Measurements from ENCODE around the gene IGFBP1. TPM values are rescaled to one million over a fixed set of nuclear protein-coding genes. Genes with fewer than 3 reads are reported as not detected.

The IGFBP1 gene
- total and polyA plus RNA-seq, 2 donors (not counting 1 experiment from before 2014, with no cell fraction given): not detected

- no peaks in the 10 kb centered on the region for H3K79me2 ChIP-seq (ENCODE audit: control insufficient read depth, insufficient read depth, low read length)
- H3K4me3 Mint-ChIP-seq: no peak overlapping the region
- ATAC-seq (ENCODE audit: low read depth): no peak
- H3K9me3 Mint-ChIP-seq (ENCODE audit: insufficient read depth): peaks cover 7% of the 10 kb centered on the region
- POLR2A ChIA-PET: no interaction called here
- intact Hi-C loops (cut with micrococcal nuclease): no loop called here
- H3K27ac ChIP-seq (ENCODE audit: low read length in 2 of 2): no peak overlapping the region
- H3K9ac ChIP-seq (ENCODE audit: low read length): no peak overlapping the region
- TF ChIP-seq EZH2 (IDR thresholded peaks at IDR 0.05; ENCODE audit: borderline replicate concordance, insufficient read depth, low read depth, low read length, poor library complexity, severe bottlenecking) (no peak), CTCF (IDR thresholded peaks at IDR 0.05) (no peak)
- 95% methylated on average over 6 of the region's 9 CpGs for WGBS (ENCODE audit: insufficient coverage)
- no peak overlapping the region for H2AFZ ChIP-seq (ENCODE audit: insufficient read depth, low read depth, low read length, poor library complexity, severe bottlenecking)
- H3K4me2 ChIP-seq (replicated peaks; ENCODE audit: low read depth, low read length, poor library complexity, severe bottlenecking): no peak overlapping the region
- H3K27ac Mint-ChIP-seq: no peak overlapping the region
- DNase-seq: no peak
- CTCF ChIA-PET: interaction anchor here (1.0 kb wide), 1 partner anchor 9 kb away, joined by 3 read pairs; no protein-coding TSS in a partner anchor
- H4K20me1 ChIP-seq (ENCODE audit: control insufficient read depth, insufficient read depth, low read length, poor library complexity, severe bottlenecking): no peaks in the 10 kb centered on the region
- H3K9me3 ChIP-seq (ENCODE audit: control extremely low read depth in 1 of 3, control insufficient read depth in 2 of 3, insufficient read depth in 1 of 3, low read length in 2 of 3): peaks cover 0 to 17% (median 11%) of the 10 kb centered on the region in 3 donors
- no peak overlapping the region for H3K4me3 ChIP-seq (ENCODE audit: control extremely low read depth in 1 of 5, extremely low read depth in 1 of 5, insufficient read depth in 1 of 5, low read depth in 2 of 5, low read length in 4 of 5)
- H3K36me3 ChIP-seq (replicated peaks in 1 of 2; ENCODE audit: control extremely low read depth in 1 of 2, control insufficient read depth in 1 of 2, extremely low read depth in 1 of 2, insufficient read depth in 2 of 2, low read length in 1 of 2): no peaks in the 10 kb centered on the region
- H3K27me3 ChIP-seq (replicated peaks in 1 of 4; ENCODE audit: control extremely low read depth in 1 of 4, control insufficient read depth in 3 of 4, insufficient read depth in 4 of 4, low read length in 3 of 4): peaks cover 0 to 2% (median 0%) of the 10 kb centered on the region in 4 experiments
- no peaks in the 10 kb centered on the region for H3K4me1 ChIP-seq (ENCODE audit: control insufficient read depth in 2 of 2, insufficient read depth in 2 of 2, low read length in 2 of 2)
- no peaks in the 10 kb centered on the region for H3K4me1 Mint-ChIP-seq
- peaks cover 35% of the 10 kb centered on the region for H3K27me3 Mint-ChIP-seq
These were observed 7.0 kb upstream of the IGFBP1 start for GRCh38 chr7:45881280-45881758.

- DNase-seq (no peak), ATAC-seq (ENCODE audit: low read depth) (no peak)
- peaks cover 7% of the 10 kb centered on the region for H3K9me3 Mint-ChIP-seq (ENCODE audit: insufficient read depth)
- no peak overlapping the region for H3K27ac Mint-ChIP-seq
- Histone ChIP-seq H3K36me3 (replicated peaks in 1 of 2; ENCODE audit: control extremely low read depth in 1 of 2, control insufficient read depth in 1 of 2, extremely low read depth in 1 of 2, insufficient read depth in 2 of 2, low read length in 1 of 2) (no peaks in the 10 kb centered on the region), H2AFZ (ENCODE audit: insufficient read depth, low read depth, low read length, poor library complexity, severe bottlenecking) (no peak overlapping the region), H4K20me1 (ENCODE audit: control insufficient read depth, insufficient read depth, low read length, poor library complexity, severe bottlenecking) (no peaks in the 10 kb centered on the region), H3K4me1 (ENCODE audit: control insufficient read depth in 2 of 2, insufficient read depth in 2 of 2, low read length in 2 of 2) (no peaks in the 10 kb centered on the region), H3K4me3 (ENCODE audit: control extremely low read depth in 1 of 5, extremely low read depth in 1 of 5, insufficient read depth in 1 of 5, low read depth in 2 of 5, low read length in 4 of 5) (no peak overlapping the region), H3K9ac (ENCODE audit: low read length) (no peak overlapping the region), H3K27me3 (replicated peaks in 1 of 4; ENCODE audit: control extremely low read depth in 1 of 4, control insufficient read depth in 3 of 4, insufficient read depth in 4 of 4, low read length in 3 of 4) (peaks cover 0 to 4% (median under 1%) of the 10 kb centered on the region in 4 experiments), H3K27ac (ENCODE audit: low read length in 2 of 2) (no peak overlapping the region), H3K9me3 (ENCODE audit: control extremely low read depth in 1 of 3, control insufficient read depth in 2 of 3, insufficient read depth in 1 of 3, low read length in 2 of 3) (peaks cover 0 to 12% (median 11%) of the 10 kb centered on the region in 3 donors), H3K79me2 (ENCODE audit: control insufficient read depth, insufficient read depth, low read length) (no peaks in the 10 kb centered on the region), H3K4me2 (replicated peaks; ENCODE audit: low read depth, low read length, poor library complexity, severe bottlenecking) (no peak overlapping the region)
- no peaks in the 10 kb centered on the region for H3K4me1 Mint-ChIP-seq
- ChIA-PET CTCF (no interaction called here), POLR2A (no interaction called here)
- TF ChIP-seq EZH2 (IDR thresholded peaks at IDR 0.05; ENCODE audit: borderline replicate concordance, insufficient read depth, low read depth, low read length, poor library complexity, severe bottlenecking) (no peak), CTCF (IDR thresholded peaks at IDR 0.05) (no peak)
- peaks cover 40% of the 10 kb centered on the region for H3K27me3 Mint-ChIP-seq
- WGBS (ENCODE audit: insufficient coverage): 82% methylated on average over 9 of the region's 12 CpGs
- intact Hi-C loops (cut with micrococcal nuclease): no loop called here
- no peak overlapping the region for H3K4me3 Mint-ChIP-seq
These were observed 6.4 kb upstream of the IGFBP1 start for GRCh38 chr7:45881759-45882464.

All from B cell (primary cell).